ENCODE results near the gene CAV2. TPM values are rescaled to one million over a fixed set of nuclear protein-coding genes. Genes with fewer than 3 reads are reported as not detected.

CAV2 gene
- total RNA-seq, 2 experiments from 2014 or later, result not detected

DNA sequence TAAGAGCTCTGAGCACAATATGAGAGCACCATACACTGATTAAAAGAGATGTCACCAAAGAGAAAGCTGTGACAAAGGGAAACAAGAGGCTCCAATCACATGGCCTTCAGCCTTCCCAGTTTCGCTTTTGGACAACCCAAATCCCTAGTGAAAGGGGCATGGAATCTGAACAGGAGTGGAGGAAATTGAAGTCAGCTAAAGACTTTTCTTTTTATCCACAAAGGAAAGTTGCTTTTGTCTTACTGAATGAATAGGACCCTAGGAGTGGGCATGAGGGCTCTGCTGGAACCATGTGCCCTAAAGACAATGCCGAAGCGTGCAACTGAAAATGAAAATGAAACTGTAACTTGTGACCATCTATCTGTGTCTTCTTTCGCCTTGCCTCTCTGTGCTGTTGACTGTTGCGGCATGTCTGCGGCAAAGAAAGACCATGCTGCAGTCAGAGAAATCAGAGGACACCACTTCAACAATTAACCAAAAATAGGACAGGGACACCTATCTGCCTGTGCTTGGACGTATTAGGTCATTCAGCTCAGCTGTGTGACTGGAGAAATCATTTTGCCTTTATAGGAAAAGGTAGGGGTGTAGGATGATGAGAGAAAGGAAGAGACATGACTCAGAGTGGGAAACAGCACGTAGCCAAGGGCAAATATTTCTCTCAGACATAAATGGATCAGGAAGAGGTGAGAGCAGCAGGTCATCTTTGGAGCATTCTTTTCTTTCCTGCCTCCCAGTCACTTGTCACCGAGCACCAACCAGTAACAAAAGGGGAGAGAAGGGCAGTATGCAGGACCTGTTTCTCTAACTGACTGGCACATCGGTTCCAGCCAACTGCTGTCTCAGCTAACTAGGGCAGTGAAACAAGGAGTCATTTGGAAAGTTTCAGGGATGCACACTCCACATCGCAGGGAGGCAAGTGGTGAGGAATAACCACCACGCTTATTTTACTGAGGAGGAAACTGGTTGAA, 12.3 kb downstream of the CAV2 start:
- BruUV-seq (replicated peaks), result no TSS peak
- H3K4me2 ChIP-seq (ENCODE audit: low read length), result peak overlapping the region; percentile 84
- no peak overlapping the region for H3K27ac ChIP-seq (ENCODE audit: low read depth, low read length, poor library complexity, severe bottlenecking)
- intact Hi-C loops (cut with micrococcal nuclease; ENCODE audit: unreplicated experiment), result no loop called here
- ChIA-PET CTCF (ENCODE audit: unreplicated experiment) (no interaction called here), POLR2A (interaction anchor here (0.6 to 0.7 kb wide), 2 partner anchors 16 to 49 kb away, joined by 3 read pairs; no protein-coding TSS in a partner anchor)
- peak overlapping the region; percentile 59 for H3K4me3 ChIP-seq (ENCODE audit: low read depth, low read length, poor library complexity, severe bottlenecking)
- peak overlapping the region; percentile 91 for H2AFZ ChIP-seq (ENCODE audit: low read length)
- H3K9me2 ChIP-seq (ENCODE audit: insufficient read depth, low read length), result no peaks in the 10 kb centered on the region
- no peak for TF ChIP-seq EZH2phosphoT487 (IDR thresholded peaks at IDR 0.05; ENCODE audit: borderline replicate concordance, low read depth, low read length)
- TF ChIP-seq, protein P1, sequence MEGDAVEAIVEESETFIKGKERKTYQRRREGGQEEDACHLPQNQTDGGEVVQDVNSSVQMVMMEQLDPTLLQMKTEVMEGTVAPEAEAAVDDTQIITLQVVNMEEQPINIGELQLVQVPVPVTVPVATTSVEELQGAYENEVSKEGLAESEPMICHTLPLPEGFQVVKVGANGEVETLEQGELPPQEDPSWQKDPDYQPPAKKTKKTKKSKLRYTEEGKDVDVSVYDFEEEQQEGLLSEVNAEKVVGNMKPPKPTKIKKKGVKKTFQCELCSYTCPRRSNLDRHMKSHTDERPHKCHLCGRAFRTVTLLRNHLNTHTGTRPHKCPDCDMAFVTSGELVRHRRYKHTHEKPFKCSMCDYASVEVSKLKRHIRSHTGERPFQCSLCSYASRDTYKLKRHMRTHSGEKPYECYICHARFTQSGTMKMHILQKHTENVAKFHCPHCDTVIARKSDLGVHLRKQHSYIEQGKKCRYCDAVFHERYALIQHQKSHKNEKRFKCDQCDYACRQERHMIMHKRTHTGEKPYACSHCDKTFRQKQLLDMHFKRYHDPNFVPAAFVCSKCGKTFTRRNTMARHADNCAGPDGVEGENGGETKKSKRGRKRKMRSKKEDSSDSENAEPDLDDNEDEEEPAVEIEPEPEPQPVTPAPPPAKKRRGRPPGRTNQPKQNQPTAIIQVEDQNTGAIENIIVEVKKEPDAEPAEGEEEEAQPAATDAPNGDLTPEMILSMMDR (conservative IDR thresholded peaks at IDR 0.05; ENCODE audit: low read length), result no peak
- H3K36me3 ChIP-seq (ENCODE audit: insufficient read depth, low read length), result no peaks in the 10 kb centered on the region
- H3K9me3 ChIP-seq (ENCODE audit: low read length), result no peaks in the 10 kb centered on the region
- peaks cover 10% of the 10 kb centered on the region for H3K4me1 ChIP-seq (ENCODE audit: insufficient read depth, low read length, poor library complexity, severe bottlenecking)
- no peaks in the 10 kb centered on the region for H3K79me2 ChIP-seq (ENCODE audit: insufficient read depth, low read depth, low read length)
- H4K20me1 ChIP-seq (ENCODE audit: insufficient read depth, low read length), result no peaks in the 10 kb centered on the region
- DNase-seq (ENCODE audit: low spot score), result peak; percentile 47

GRCh38 chr7:116512520-116513188, 13.1 kb downstream of the CAV2 start:
- Histone ChIP-seq H4K20me1 (ENCODE audit: insufficient read depth, low read length) (no peaks in the 10 kb centered on the region), H3K36me3 (ENCODE audit: insufficient read depth, low read length) (no peaks in the 10 kb centered on the region), H3K4me3 (ENCODE audit: low read depth, low read length, poor library complexity, severe bottlenecking) (no peak overlapping the region), H3K79me2 (ENCODE audit: insufficient read depth, low read depth, low read length) (no peaks in the 10 kb centered on the region), H3K9me2 (ENCODE audit: insufficient read depth, low read length) (no peaks in the 10 kb centered on the region), H3K4me1 (ENCODE audit: insufficient read depth, low read length, poor library complexity, severe bottlenecking) (peaks cover 10% of the 10 kb centered on the region), H3K9me3 (ENCODE audit: low read length) (no peaks in the 10 kb centered on the region), H3K27ac (ENCODE audit: low read depth, low read length, poor library complexity, severe bottlenecking) (no peak overlapping the region), H3K4me2 (ENCODE audit: low read length) (peak overlapping the region; percentile 84), H2AFZ (ENCODE audit: low read length) (peak overlapping the region; percentile 91)
- no peak for TF ChIP-seq EZH2phosphoT487 (IDR thresholded peaks at IDR 0.05; ENCODE audit: borderline replicate concordance, low read depth, low read length)
- TF ChIP-seq, protein P1 (conservative IDR thresholded peaks at IDR 0.05; ENCODE audit: low read length), result no peak
- CTCF ChIA-PET (ENCODE audit: unreplicated experiment), result no interaction called here
- intact Hi-C loops (cut with micrococcal nuclease; ENCODE audit: unreplicated experiment), result no loop called here
- DNase-seq (ENCODE audit: low spot score), result no peak
- BruUV-seq (replicated peaks), result no TSS peak
- POLR2A ChIA-PET, result no interaction called here
